ES-I3 (cell line): ENCODE results near the gene FAM151A.

Source experiments
- H3K36me3 ChIP-seq: 2 replicates; pipeline ENCODE4 v1.6.1; 2013; ENCODE audit warnings: mild to moderate bottlenecking, low read length, control low read depth, moderate library complexity; ENCODE audit not compliant: insufficient read depth
- H3K4me1 ChIP-seq: 2 replicates; pipeline ENCODE4 v1.6.1; 2013; ENCODE audit warnings: mild to moderate bottlenecking, control low read depth, low read length; ENCODE audit not compliant: insufficient read depth
- H3K9ac ChIP-seq: 2 replicates; pipeline ENCODE4 v1.6.1; 2013; ENCODE audit warnings: low read depth, mild to moderate bottlenecking, low read length, moderate library complexity
- H3K9me3 ChIP-seq: 2 replicates; pipeline ENCODE4 v1.6.1; 2013; ENCODE audit warnings: mild to moderate bottlenecking, low read length, moderate library complexity; ENCODE audit not compliant: control insufficient read depth, insufficient read depth

Gene FAM151A

GRCh38 chr1:54602554-54602953 is 20.8 kb downstream of the FAM151A start:
- no peaks in the 10 kb centered on the region for H3K9me3 ChIP-seq
- H3K9ac ChIP-seq = no peak overlapping the region
- no peaks in the 10 kb centered on the region for H3K36me3 ChIP-seq
- peaks cover 5% of the 10 kb centered on the region; the same call in 1 of the 2 replicates for H3K4me1 ChIP-seq

DNA sequence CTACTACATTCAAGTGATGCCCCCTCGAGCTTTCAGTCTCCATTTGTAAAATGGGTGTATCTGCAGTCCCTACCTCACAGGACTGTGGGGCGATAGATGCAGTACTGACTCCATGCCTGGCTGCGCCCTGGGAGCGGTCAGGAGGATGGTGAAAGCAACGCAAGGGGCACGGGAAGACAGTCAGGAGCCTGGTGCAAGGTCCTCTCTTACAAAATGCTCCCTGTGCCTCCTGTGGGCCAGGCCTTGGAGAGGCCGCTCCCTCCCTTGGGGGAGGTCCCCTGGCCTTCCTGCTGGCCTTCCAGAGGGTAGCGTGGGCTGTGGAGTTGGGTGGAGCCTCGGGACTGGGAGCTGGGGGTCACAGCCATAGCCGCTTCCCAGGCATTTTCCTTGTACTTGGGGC is 21.6 kb downstream of the FAM151A start:
- H3K9me3 ChIP-seq = no peaks in the 10 kb centered on the region
- peaks cover 5% of the 10 kb centered on the region; the same call in 1 of the 2 replicates for H3K4me1 ChIP-seq
- H3K9ac ChIP-seq = no peak overlapping the region
- no peaks in the 10 kb centered on the region for H3K36me3 ChIP-seq

- no peaks in the 10 kb centered on the region for H3K9me3 ChIP-seq
- H3K9ac ChIP-seq = no peak overlapping the region
- H3K36me3 ChIP-seq = no peaks in the 10 kb centered on the region
- peaks cover 5% of the 10 kb centered on the region; the same call in 1 of the 2 replicates for H3K4me1 ChIP-seq
Measured at GRCh38 chr1:54600947-54601721, 22.2 kb downstream of the FAM151A start.

DNA sequence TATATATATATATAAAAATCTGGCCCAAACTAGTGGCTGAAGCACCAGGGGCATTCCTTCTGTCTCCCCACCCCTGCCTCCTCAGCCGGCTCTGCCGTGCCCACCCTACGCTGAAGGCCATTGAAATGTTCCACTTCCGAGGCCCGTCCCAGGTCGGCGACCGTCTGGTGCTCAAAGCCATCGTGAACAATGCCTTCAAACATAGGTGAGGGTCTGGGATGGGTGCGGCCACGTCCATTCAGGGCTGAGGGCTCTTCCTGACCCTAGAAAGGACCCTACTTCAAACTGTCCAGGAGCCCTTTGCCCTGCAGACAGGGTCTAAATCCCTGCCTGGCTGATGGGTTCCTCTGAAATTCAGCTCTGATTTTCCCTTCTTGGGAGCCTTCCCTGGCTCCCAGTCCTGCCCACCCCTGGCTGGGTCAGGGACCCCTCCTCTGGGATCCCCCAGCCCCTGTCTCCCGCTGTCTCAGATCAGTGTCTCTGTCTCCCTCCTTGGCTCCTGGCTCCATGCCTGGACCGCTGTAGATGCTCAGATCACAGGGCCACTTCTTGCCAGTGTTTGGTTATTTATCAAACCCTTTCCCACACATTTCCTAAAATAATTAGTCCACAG is 24.0 kb downstream of the FAM151A start:
- no peak overlapping the region for H3K9ac ChIP-seq
- H3K9me3 ChIP-seq = no peaks in the 10 kb centered on the region
- peaks cover 5% of the 10 kb centered on the region; the same call in 1 of the 2 replicates for H3K4me1 ChIP-seq
- H3K36me3 ChIP-seq = no peaks in the 10 kb centered on the region

DNA sequence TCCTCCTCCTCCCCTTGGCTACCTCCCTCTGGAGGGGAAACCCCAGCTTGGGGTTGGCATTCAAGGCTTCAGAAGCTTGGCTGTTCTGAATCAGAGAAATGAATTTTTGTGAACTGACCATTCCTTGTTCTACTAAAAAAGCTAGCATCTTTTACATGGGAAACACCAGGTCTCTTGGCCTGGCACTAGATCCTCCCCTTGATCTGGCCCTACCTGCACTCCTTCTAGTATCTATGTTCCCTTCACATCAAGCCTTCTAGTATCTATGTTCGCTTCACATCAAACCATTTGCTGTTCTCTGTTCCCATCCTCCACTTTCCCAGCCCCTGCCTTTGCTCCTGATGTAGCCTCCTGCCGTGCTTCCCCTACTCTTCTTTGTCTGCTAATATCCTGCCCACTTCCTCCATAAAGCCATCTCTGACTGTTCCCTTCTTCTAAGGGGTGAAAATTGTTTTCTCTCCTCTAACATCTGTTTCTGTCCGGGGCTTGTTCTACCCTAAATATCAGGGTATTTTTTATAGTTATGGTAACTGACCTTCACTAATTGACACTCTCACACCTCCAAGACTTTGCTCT is 25.8 kb downstream of the FAM151A start:
- H3K9ac ChIP-seq = no peak overlapping the region
- H3K9me3 ChIP-seq = no peaks in the 10 kb centered on the region
- H3K4me1 ChIP-seq = peaks cover 5% of the 10 kb centered on the region; the same call in 1 of the 2 replicates
- H3K36me3 ChIP-seq = no peaks in the 10 kb centered on the region

DNA sequence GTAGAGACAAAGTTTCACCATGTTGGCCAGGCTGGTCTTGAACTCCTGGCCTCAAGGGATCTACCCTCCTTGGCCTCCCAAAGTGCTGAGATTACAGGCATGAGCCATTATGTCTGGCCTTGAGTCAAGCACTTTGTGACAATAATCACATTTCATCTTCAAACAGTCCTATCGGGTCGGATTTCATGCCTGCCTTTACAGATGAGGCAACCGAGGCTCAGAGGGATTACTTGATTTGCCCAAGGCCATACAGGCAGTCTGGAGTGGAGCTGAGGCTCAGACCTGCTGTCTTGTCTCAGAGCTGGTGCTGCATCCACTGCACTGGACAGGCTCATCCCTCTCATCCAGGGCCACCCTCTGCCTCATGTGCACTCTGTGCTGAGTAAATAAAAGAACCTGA is 26.6 kb downstream of the FAM151A start:
- Histone ChIP-seq H3K9me3 (no peaks in the 10 kb centered on the region), H3K9ac (no peak overlapping the region), H3K36me3 (no peaks in the 10 kb centered on the region), H3K4me1 (peaks cover 5% of the 10 kb centered on the region; the same call in 1 of the 2 replicates)

DNA sequence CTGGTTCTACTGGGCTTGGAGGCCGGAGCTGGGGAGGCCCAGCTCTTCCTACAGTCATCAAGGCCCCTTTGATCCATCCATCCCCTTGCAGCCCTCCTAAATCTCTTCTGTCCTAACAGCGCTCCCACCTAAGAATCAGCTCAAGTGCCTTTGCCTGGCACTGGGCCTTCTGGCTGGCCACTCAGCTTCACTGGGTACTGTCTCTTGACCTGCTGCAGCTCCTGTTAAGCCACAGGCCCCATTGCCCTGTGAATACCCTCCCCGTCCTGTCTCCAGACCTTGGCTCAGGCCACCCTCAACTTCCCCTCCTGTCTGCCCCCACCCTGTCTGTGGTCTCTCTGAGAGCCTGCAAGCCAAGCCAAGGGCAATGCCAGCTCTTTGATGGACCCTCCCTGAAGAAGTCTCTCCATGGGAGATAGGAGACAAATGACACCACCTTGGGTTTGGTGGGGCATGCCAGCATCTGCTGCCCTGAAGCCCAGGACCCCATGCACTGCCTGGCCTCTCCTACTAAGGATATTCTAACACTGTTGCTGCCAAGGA is 27.3 kb downstream of the FAM151A start:
- Histone ChIP-seq H3K9me3 (no peaks in the 10 kb centered on the region), H3K36me3 (no peaks in the 10 kb centered on the region), H3K4me1 (peaks cover 5% of the 10 kb centered on the region; the same call in 1 of the 2 replicates), H3K9ac (no peak overlapping the region)

GRCh38 chr1:54594463-54594862 is 28.9 kb downstream of the FAM151A start:
- H3K36me3 ChIP-seq = no peaks in the 10 kb centered on the region
- peaks cover 14% of the 10 kb centered on the region for H3K4me1 ChIP-seq
- H3K9me3 ChIP-seq = no peaks in the 10 kb centered on the region
- no peak overlapping the region for H3K9ac ChIP-seq

DNA sequence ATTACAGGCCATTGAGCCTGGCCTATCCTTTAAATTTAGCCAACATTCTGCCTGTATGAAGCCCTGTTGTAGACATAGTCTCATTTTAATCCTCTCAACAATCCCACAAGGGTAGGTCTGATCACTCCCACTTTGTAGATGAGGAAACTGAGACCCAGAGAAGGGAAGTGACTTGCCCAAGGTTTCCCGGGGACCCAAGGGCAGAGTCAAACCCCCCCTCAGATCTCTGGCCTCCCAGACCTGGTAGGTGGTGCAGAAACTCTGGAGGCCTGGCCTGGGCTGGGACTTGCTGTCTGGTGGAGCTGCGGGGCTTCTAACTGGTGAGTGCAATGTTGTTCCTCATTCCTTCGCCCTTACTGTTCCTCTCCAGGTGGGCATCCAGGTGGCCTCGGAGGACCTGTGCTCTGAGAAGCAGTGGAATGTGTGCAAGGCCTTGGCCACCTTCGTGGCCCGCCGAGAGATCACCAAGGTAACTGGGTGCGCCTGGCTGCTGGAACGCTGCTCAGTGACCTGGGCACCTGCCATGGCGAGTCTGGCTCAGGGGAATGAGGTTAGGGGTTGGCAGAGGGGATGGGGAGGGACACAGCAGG is 29.7 kb downstream of the FAM151A start:
- no peak overlapping the region for H3K9ac ChIP-seq
- no peaks in the 10 kb centered on the region for H3K36me3 ChIP-seq
- peaks cover 14% of the 10 kb centered on the region for H3K4me1 ChIP-seq
- H3K9me3 ChIP-seq = no peaks in the 10 kb centered on the region

DNA sequence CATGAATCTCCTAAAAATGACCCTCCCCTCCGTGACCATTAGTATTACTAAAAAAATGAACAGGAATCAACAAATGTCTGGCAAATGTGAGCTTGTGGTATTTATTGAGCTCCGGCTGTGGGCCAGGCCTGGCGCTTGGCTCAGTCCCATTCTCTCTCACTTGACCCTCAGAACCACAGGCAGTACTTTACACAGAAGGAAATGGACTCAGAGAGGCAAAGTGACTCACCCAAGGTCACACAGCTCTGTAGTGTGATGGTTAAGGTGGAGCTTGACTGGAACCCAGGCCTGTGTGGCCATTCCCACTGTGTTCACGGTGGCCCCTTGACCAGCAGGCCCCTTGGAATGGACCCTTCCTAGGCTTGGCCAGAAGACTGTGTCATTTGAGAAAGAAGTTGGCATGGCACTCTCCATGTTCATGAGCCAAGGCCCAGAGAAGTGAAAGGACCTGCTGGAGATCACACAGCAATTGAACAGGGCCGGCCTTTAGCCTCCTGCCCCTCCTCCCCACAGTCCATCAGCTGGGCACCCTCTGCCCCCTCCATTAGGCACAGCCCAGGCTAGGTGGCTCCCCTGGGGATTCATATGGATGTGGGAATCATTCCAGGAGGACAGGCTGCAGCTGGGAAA is 32.1 kb downstream of the FAM151A start:
- H3K36me3 ChIP-seq = no peaks in the 10 kb centered on the region
- H3K4me1 ChIP-seq = peaks cover 10% of the 10 kb centered on the region
- H3K9me3 ChIP-seq = no peaks in the 10 kb centered on the region
- no peak overlapping the region for H3K9ac ChIP-seq

DNA sequence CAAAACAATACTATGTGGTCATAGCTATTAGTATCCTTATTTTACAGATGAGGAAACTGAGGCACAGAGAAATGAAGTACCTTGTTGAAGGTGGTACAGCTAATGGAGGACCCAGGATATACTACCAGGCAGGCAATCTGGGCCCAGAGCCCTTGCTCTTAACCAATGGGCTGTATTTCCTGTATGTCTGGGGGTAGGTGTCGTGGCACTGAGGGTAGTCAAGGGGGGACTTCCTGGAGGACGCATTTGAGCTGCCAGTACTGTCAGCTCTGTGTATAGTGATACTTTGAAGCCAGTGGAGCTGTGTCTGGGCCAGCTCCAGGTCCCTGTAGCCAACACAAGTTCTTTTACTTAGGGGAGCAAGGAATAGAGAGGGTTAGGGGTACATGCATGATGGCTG is 34.9 kb downstream of the FAM151A start:
- Histone ChIP-seq H3K36me3 (no peaks in the 10 kb centered on the region), H3K4me1 (peaks cover 12% of the 10 kb centered on the region), H3K9me3 (no peaks in the 10 kb centered on the region), H3K9ac (no peak overlapping the region)

- H3K9me3 ChIP-seq = no peaks in the 10 kb centered on the region
- no peaks in the 10 kb centered on the region for H3K36me3 ChIP-seq
- peaks cover 24% of the 10 kb centered on the region for H3K4me1 ChIP-seq
- H3K9ac ChIP-seq = no peak overlapping the region
Measured at GRCh38 chr1:54585181-54586066, 37.9 kb downstream of the FAM151A start.

GRCh38 chr1:54584575-54584974 is 38.8 kb downstream of the FAM151A start:
- Histone ChIP-seq H3K9ac (no peak overlapping the region), H3K4me1 (peaks cover 22% of the 10 kb centered on the region), H3K9me3 (no peaks in the 10 kb centered on the region), H3K36me3 (no peaks in the 10 kb centered on the region)
